Sigmoid colon (tissue), 3 donors: ENCODE measurements around the gene FBXL19.

Experiments used
- POLR2A ChIP-seq, 2 donors: fragments of 450-650 bp; IDR thresholded peaks; one replicate each; pipeline ENCODE4 v1.6.1; 2016; ENCODE audit warnings: antibody characterized with exemption in 2 of 2, mild to moderate bottlenecking in 2 of 2, moderate library complexity in 2 of 2
- TF ChIP-seq, protein P1 (sequence below), 4 experiments: fragments of 450-650 bp in 3 of 4; fragments of 200-600 bp in 1 of 4; IDR thresholded peaks; one replicate each; pipeline ENCODE4 v1.5.1; 2016 to 2019; ENCODE audit warnings: antibody characterized with exemption in 4 of 4, mild to moderate bottlenecking in 3 of 4, moderate library complexity in 2 of 4

- TF ChIP-seq, protein P1, sequence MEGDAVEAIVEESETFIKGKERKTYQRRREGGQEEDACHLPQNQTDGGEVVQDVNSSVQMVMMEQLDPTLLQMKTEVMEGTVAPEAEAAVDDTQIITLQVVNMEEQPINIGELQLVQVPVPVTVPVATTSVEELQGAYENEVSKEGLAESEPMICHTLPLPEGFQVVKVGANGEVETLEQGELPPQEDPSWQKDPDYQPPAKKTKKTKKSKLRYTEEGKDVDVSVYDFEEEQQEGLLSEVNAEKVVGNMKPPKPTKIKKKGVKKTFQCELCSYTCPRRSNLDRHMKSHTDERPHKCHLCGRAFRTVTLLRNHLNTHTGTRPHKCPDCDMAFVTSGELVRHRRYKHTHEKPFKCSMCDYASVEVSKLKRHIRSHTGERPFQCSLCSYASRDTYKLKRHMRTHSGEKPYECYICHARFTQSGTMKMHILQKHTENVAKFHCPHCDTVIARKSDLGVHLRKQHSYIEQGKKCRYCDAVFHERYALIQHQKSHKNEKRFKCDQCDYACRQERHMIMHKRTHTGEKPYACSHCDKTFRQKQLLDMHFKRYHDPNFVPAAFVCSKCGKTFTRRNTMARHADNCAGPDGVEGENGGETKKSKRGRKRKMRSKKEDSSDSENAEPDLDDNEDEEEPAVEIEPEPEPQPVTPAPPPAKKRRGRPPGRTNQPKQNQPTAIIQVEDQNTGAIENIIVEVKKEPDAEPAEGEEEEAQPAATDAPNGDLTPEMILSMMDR (IDR thresholded peaks at IDR 0.05): no peak
- no peak for TF ChIP-seq POLR2A (IDR thresholded peaks at IDR 0.05)
Measured at GRCh38 chr16:30903002-30903401, 20.4 kb upstream of the FBXL19 start.
